HG03103 (cell line): Measurements from ENCODE around the gene FLNC.

Experiments
- ATAC-seq: cut with Tn5 transposase; IDR thresholded peaks from one replicate; pipeline ENCODE4 v1.9.1; 2021; ENCODE audit warnings: low read depth; ENCODE audit not compliant: unreplicated experiment

Gene FLNC

GRCh38 chr7:128906001-128906765 lies 76.0 kb downstream of the FLNC start:
- ATAC-seq: no peak

- ATAC-seq: no peak
Observed at GRCh38 chr7:128906766-128907559, 76.8 kb downstream of the FLNC start.
